Transverse colon (tissue), 4 donors: ENCODE results near the gene KLF3. TPM values are rescaled to one million over a fixed set of nuclear protein-coding genes. Genes with fewer than 3 reads are reported as not detected.

Experiments used
- DNase-seq: peaks from one replicate; pipeline ENCODE4 v3.0.0-alpha.2; 2019
- H3K27ac ChIP-seq, 4 donors: fragments of 200-600 bp; sonication (generic); 2 replicates each; pipeline ENCODE4 v1.5.1; 2016 to 2018; ENCODE audit warnings: inconsistent platforms in 4 of 4
- H3K27me3 ChIP-seq: fragments of 200-600 bp; sonication (generic); 2 replicates; pipeline ENCODE4 v1.5.1; 2017; ENCODE audit warnings: inconsistent platforms
- H3K36me3 ChIP-seq, 4 donors: fragments of 200-600 bp; sonication (generic); 2 replicates each; pipeline ENCODE4 v1.5.1; 2017 to 2019; ENCODE audit warnings: inconsistent platforms in 4 of 4
- H3K4me1 ChIP-seq, 4 donors: fragments of 200-600 bp; sonication (generic); 2 replicates each; pipeline ENCODE4 v1.5.1; 2017 to 2020; ENCODE audit warnings: inconsistent platforms in 4 of 4
- H3K4me3 ChIP-seq, 4 donors: fragments of 200-600 bp; sonication (generic); 1 replicate in 1 of 4; 2 replicates in 3 of 4; pipeline versions ENCODE4 v1.5.1 to v1.6.1; 2017 to 2019; ENCODE audit warnings: inconsistent platforms in 4 of 4
- H3K9me3 ChIP-seq, 2 donors: fragments of 200-600 bp; sonication (generic); 2 replicates each; pipeline ENCODE4 v1.5.1; 2017 to 2019; ENCODE audit warnings: inconsistent platforms in 2 of 2
- EP300 ChIP-seq: sonication (generic); formaldehyde crosslinking; IDR thresholded peaks from one replicate; pipeline ENCODE4 v1.6.1; 2017; ENCODE audit warnings: antibody characterized with exemption, low read depth
- POLR2A ChIP-seq: fragments of 450-650 bp; IDR thresholded peaks from one replicate; pipeline ENCODE4 v1.6.1; 2016; ENCODE audit warnings: antibody characterized with exemption, mild to moderate bottlenecking, moderate library complexity
- POLR2AphosphoS5 ChIP-seq, 3 donors: sonication (generic); formaldehyde crosslinking; IDR thresholded peaks; one replicate each; pipeline ENCODE4 v1.6.1; 2016; ENCODE audit warnings: antibody characterized with exemption in 3 of 3
- WGBS, 2 donors: methylation state at CpG; one replicate each; pipeline ENCODE4 v1.1.5; 2018; ENCODE audit warnings: low coverage in 1 of 2; 5-methylcytosine and 5-hydroxymethylcytosine counted together
- in situ Hi-C, 4 donors: fragments of 200-750 bp; cut with MboI; loops; one replicate each; pipeline versions ENCODE4 v1.15.0 to v1.15.1; 2017; ENCODE audit warnings: low sequenced_read_pairs in 3 of 4, low pct_ligation_motif_present in 1 of 4, low pct_unique_long_range_greater_than_20kb in 1 of 4
- intact Hi-C: fragments of 100-400 bp; cut with DNase I; formaldehyde crosslinking; loops from one replicate; pipeline ENCODE4 v1.15.1; 2023; ENCODE audit warnings: low total_unique reads
- total RNA-seq, 4 donors: library from RNA; depleted of rRNA; stranded (reverse); fragments of >200 nt; gene quantifications; one replicate each; pipeline ENCODE4 v1.1.0, GENCODE V29; 2016
- TF ChIP-seq, protein P1 (sequence below), 5 experiments: fragments of 200-600 bp in 3 of 5; fragments of 450-650 bp in 2 of 5; sonication (generic) in 3 of 5; IDR thresholded peaks; 1 replicate in 2 of 5; 2 replicates in 3 of 5; pipeline ENCODE4 v1.5.1; 2016 to 2017; ENCODE audit warnings: antibody characterized with exemption in 5 of 5, inconsistent platforms in 3 of 5, mild to moderate bottlenecking in 2 of 5, moderate library complexity in 1 of 5

Gene KLF3
- total RNA-seq, 4 donors from 2014 or later = 111 to 174 (median 132) TPM

DNA sequence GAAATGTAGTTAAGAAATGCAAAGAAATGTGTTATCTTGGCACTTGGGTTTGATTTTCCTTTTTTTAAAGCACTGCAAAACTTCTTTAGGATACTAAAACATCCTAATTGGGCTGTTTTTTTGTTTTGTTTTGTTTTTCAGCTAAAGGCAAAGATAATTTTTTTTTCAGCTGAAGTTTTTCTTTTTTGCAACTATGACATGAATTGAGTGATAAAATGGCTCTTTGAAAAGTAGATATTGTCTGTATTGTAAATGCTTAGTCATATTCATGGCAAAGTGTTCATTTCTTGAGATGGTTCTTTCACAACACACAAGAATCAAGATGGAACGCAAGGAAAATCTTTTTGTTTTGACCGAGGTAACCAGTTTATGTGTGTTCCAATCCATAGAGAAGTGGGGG, 35.1 kb downstream of the KLF3 start:
- H3K36me3 ChIP-seq = peaks cover 0 to 32% (median 15%) of the 10 kb centered on the region in 4 donors
- no peak overlapping the region for H3K27ac ChIP-seq
- no peak overlapping the region for H3K4me3 ChIP-seq
- no peak for DNase-seq
- 90 to 96% methylated on average over 2 of the region's 2 CpGs for WGBS, 2 donors
- peaks cover 0 to 20% (median 0%) of the 10 kb centered on the region in 4 donors for H3K4me1 ChIP-seq
- no peaks in the 10 kb centered on the region for H3K27me3 ChIP-seq
- H3K9me3 ChIP-seq = no peaks in the 10 kb centered on the region
- in situ Hi-C loops = no loop called here
- TF ChIP-seq POLR2AphosphoS5 (IDR thresholded peaks at IDR 0.05) (no peak), EP300 (no peak), POLR2A (no peak)
- TF ChIP-seq, protein P1, sequence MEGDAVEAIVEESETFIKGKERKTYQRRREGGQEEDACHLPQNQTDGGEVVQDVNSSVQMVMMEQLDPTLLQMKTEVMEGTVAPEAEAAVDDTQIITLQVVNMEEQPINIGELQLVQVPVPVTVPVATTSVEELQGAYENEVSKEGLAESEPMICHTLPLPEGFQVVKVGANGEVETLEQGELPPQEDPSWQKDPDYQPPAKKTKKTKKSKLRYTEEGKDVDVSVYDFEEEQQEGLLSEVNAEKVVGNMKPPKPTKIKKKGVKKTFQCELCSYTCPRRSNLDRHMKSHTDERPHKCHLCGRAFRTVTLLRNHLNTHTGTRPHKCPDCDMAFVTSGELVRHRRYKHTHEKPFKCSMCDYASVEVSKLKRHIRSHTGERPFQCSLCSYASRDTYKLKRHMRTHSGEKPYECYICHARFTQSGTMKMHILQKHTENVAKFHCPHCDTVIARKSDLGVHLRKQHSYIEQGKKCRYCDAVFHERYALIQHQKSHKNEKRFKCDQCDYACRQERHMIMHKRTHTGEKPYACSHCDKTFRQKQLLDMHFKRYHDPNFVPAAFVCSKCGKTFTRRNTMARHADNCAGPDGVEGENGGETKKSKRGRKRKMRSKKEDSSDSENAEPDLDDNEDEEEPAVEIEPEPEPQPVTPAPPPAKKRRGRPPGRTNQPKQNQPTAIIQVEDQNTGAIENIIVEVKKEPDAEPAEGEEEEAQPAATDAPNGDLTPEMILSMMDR (IDR thresholded peaks at IDR 0.05) = no peak
- intact Hi-C loops = no loop called here

- Histone ChIP-seq H3K4me3 (no peak overlapping the region), H3K36me3 (no peaks in the 10 kb centered on the region), H3K27me3 (no peaks in the 10 kb centered on the region), H3K4me1 (peaks cover 0 to 3% (median 0%) of the 10 kb centered on the region in 4 donors), H3K9me3 (no peaks in the 10 kb centered on the region), H3K27ac (no peak overlapping the region)
- no peak for TF ChIP-seq POLR2A
- no peak for TF ChIP-seq EP300
- TF ChIP-seq POLR2AphosphoS5 (IDR thresholded peaks at IDR 0.05) = no peak
- TF ChIP-seq, protein P1 (IDR thresholded peaks at IDR 0.05) = no peak
- in situ Hi-C loops = no loop called here
- 64 to 65% methylated on average over 3 to 4 of the region's 4 CpGs for WGBS, 2 donors
- intact Hi-C loops = no loop called here
- no peak for DNase-seq
Measured at GRCh38 chr4:38703635-38704034, 39.6 kb downstream of the KLF3 start.

- intact Hi-C loops (no loop called here), in situ Hi-C loops (no loop called here)
- TF ChIP-seq EP300 = no peak
- no peak for TF ChIP-seq POLR2A
- TF ChIP-seq, protein P1 (IDR thresholded peaks at IDR 0.05) = no peak
- TF ChIP-seq POLR2AphosphoS5 (IDR thresholded peaks at IDR 0.05) = no peak
- 70% methylated on average over 3 of the region's 3 CpGs; no CpG with 5 or more reads in 1 of the 2 donors for WGBS, 2 donors
- no peak overlapping the region for H3K27ac ChIP-seq
- no peaks in the 10 kb centered on the region for H3K9me3 ChIP-seq
- no peaks in the 10 kb centered on the region for H3K27me3 ChIP-seq
- H3K4me1 ChIP-seq = peaks cover 0 to 3% (median 0%) of the 10 kb centered on the region in 4 donors
- no peak for DNase-seq
- no peak overlapping the region for H3K4me3 ChIP-seq
- H3K36me3 ChIP-seq = no peaks in the 10 kb centered on the region
Measured at GRCh38 chr4:38704622-38705154, 40.7 kb downstream of the KLF3 start.

DNA sequence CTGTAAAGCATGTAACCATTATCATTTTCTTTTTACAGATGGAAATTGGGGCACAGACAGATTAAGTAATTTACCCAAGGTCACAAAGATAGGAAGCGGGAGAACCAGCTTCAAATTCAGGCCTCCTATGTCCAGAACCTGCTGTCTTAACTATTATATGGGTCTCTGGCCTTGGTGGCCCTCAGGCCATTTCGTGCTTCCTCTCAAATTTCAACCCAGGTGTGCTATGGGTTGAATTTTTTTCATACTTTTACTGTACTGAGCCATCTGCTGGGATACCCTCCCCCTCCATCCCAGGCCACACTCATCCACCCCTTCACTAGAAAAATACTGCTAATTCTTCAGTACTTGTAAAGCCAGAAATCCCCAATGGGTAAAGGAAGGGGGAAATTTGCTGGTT, 42.3 kb downstream of the KLF3 start:
- Histone ChIP-seq H3K9me3 (no peaks in the 10 kb centered on the region), H3K4me1 (peaks cover 0 to 3% (median 0%) of the 10 kb centered on the region in 4 donors), H3K36me3 (no peaks in the 10 kb centered on the region), H3K27me3 (no peaks in the 10 kb centered on the region), H3K4me3 (no peak overlapping the region), H3K27ac (no peak overlapping the region)
- TF ChIP-seq POLR2AphosphoS5 (IDR thresholded peaks at IDR 0.05) (no peak), POLR2A (no peak), EP300 (no peak)
- TF ChIP-seq, protein P1 (IDR thresholded peaks at IDR 0.05) = no peak
- WGBS, 2 donors = 85 to 90% methylated on average over 2 of the region's 2 CpGs
- in situ Hi-C loops (no loop called here), intact Hi-C loops (no loop called here)
- DNase-seq = no peak
